GM23338 (cell line): ENCODE results near the gene LAGE3. TPM values are rescaled to one million over a fixed set of nuclear protein-coding genes. Genes with fewer than 3 reads are reported as not detected.

Experiments
- ATAC-seq: fragments of 200-7000 bp; cut with Tn5 transposase; 3 replicates; pipeline ENCODE4 v1.9.1; 2020
- DNase-seq: peaks from one replicate; pipeline ENCODE4 v3.0.0-alpha.2; 2015; ENCODE audit warnings: low spot score
- H2AFZ ChIP-seq: fragments of 200-600 bp; sonication (generic); 2 replicates; pipeline ENCODE4 v1.8.0; 2016; ENCODE audit warnings: antibody characterized with exemption, mild to moderate bottlenecking, moderate library complexity
- H3F3A ChIP-seq: fragments of 200-600 bp; sonication (generic); replicated peaks from 2 replicates; pipeline ENCODE4 v1.8.0; 2017; ENCODE audit warnings: antibody characterized with exemption, mixed run types, low read depth
- H3K27ac ChIP-seq: fragments of 200-600 bp; sonication (generic); 2 replicates; pipeline ENCODE4 v1.6.1; 2016; ENCODE audit warnings: low read depth
- H3K27me3 ChIP-seq: fragments of 200-600 bp; sonication (generic); 2 replicates; pipeline ENCODE4 v1.8.0; 2016; ENCODE audit warnings: mild to moderate bottlenecking, mixed run types, moderate library complexity; ENCODE audit not compliant: insufficient read depth
- H3K36me3 ChIP-seq: fragments of 200-600 bp; sonication (generic); 2 replicates; pipeline ENCODE4 v1.8.0; 2016; ENCODE audit warnings: mild to moderate bottlenecking; ENCODE audit not compliant: insufficient read depth
- H3K4me1 ChIP-seq: fragments of 200-600 bp; sonication (generic); 2 replicates; pipeline ENCODE4 v1.8.0; 2016; ENCODE audit warnings: mild to moderate bottlenecking, moderate library complexity; ENCODE audit not compliant: insufficient read depth
- H3K4me2 ChIP-seq: fragments of 200-600 bp; sonication (generic); 2 replicates; pipeline ENCODE4 v1.7.1; 2017; ENCODE audit warnings: mixed run types
- H3K4me3 ChIP-seq: fragments of 200-600 bp; sonication (generic); 2 replicates; pipeline ENCODE4 v1.6.1; 2016; ENCODE audit warnings: mixed run types
- H3K79me2 ChIP-seq: fragments of 200-600 bp; sonication (generic); replicated peaks from 2 replicates; pipeline ENCODE4 v1.8.0; 2017; ENCODE audit warnings: mild to moderate bottlenecking; ENCODE audit not compliant: insufficient read depth
- H3K9me2 ChIP-seq: fragments of 200-600 bp; sonication (generic); 2 replicates; pipeline ENCODE4 v1.8.0; 2017; ENCODE audit not compliant: insufficient read depth
- H4K20me1 ChIP-seq: fragments of 200-600 bp; sonication (generic); replicated peaks from 2 replicates; pipeline ENCODE4 v1.8.0; 2017; ENCODE audit warnings: mild to moderate bottlenecking; ENCODE audit not compliant: insufficient read depth
- H3K27ac Mint-ChIP-seq: 2 replicates; pipeline ENCODE4 v1.8.0; 2020; ENCODE audit warnings: inconsistent platforms, mild to moderate bottlenecking, moderate library complexity, mixed read lengths
- H3K27me3 Mint-ChIP-seq: 3 replicates; pipeline ENCODE4 v1.8.0; 2022; ENCODE audit warnings: low read depth, mild to moderate bottlenecking, moderate library complexity, mixed read lengths, inconsistent platforms; ENCODE audit not compliant: insufficient read depth, poor library complexity
- H3K36me3 Mint-ChIP-seq: 3 replicates; pipeline ENCODE4 v1.8.0; 2021; ENCODE audit warnings: low read depth, mild to moderate bottlenecking, inconsistent platforms, moderate library complexity, mixed read lengths
- H3K4me1 Mint-ChIP-seq: 3 replicates; pipeline ENCODE4 v1.8.0; 2020; ENCODE audit warnings: mild to moderate bottlenecking, inconsistent platforms, mixed read lengths
- H3K4me3 Mint-ChIP-seq: 3 replicates; pipeline ENCODE4 v1.8.0; 2021; ENCODE audit warnings: moderate library complexity, mild to moderate bottlenecking, inconsistent platforms, mixed read lengths
- H3K9me3 Mint-ChIP-seq: 3 replicates; pipeline ENCODE4 v1.8.0; 2020; ENCODE audit warnings: moderate library complexity, mild to moderate bottlenecking, inconsistent platforms, mixed read lengths
- CREB1 ChIP-seq: fragments of 250-450 bp; sonication (Bioruptor Pico); IDR thresholded peaks from 2 replicates; pipeline ENCODE4 v1.5.0; 2020; ENCODE audit warnings: low read depth, mild to moderate bottlenecking, moderate library complexity
- JUNB ChIP-seq: IDR thresholded peaks from one replicate; pipeline ENCODE4 v1.6.1; 2016; ENCODE audit warnings: antibody characterized with exemption; ENCODE audit not compliant: unreplicated experiment
- NANOG ChIP-seq: IDR thresholded peaks from 2 replicates; pipeline ENCODE4 v1.6.1; 2016; ENCODE audit warnings: antibody characterized with exemption, borderline replicate concordance
- POLR2AphosphoS5 ChIP-seq: IDR thresholded peaks from 2 replicates; pipeline ENCODE4 v1.6.1; 2016; ENCODE audit warnings: antibody characterized with exemption, low read depth
- ZNF114 ChIP-seq: fragments of 250-450 bp; sonication (Bioruptor Pico); IDR thresholded peaks from 2 replicates; pipeline ENCODE4 v1.5.0; 2020; ENCODE audit warnings: mild to moderate bottlenecking, moderate library complexity
- ZNF331 ChIP-seq: fragments of 250-450 bp; sonication (Bioruptor Pico); IDR thresholded peaks from 2 replicates; pipeline ENCODE4 v1.5.0; 2020; ENCODE audit warnings: low read depth, mild to moderate bottlenecking, moderate library complexity
- polyA plus RNA-seq: library from polyadenylated mRNA; unstranded; fragments of >200 nt; fragmentation: Nextera tagmentation; extraction: Ambion mirVana; gene quantifications from 2 replicates; pipeline ENCODE4 v1.2.1, GENCODE V29; 2016
- total RNA-seq: library from RNA; depleted of rRNA; stranded (reverse); fragments of >200 nt; shearing (Covaris generic); gene quantifications from 2 replicates; pipeline ENCODE4 v1.2.3, GENCODE V29; 2014
- TF ChIP-seq, protein P1 (sequence below): IDR thresholded peaks from one replicate; pipeline ENCODE4 v1.6.1; 2018; ENCODE audit warnings: antibody characterized with exemption; ENCODE audit not compliant: unreplicated experiment
- TF ChIP-seq, protein P2 (sequence below): IDR thresholded peaks from 2 replicates; pipeline ENCODE4 v1.6.1; 2016; ENCODE audit warnings: antibody characterized with exemption

Gene LAGE3
- total and polyA plus RNA-seq, 2 experiments from 2014 or later, result 71.0 to 84.5 TPM

DNA sequence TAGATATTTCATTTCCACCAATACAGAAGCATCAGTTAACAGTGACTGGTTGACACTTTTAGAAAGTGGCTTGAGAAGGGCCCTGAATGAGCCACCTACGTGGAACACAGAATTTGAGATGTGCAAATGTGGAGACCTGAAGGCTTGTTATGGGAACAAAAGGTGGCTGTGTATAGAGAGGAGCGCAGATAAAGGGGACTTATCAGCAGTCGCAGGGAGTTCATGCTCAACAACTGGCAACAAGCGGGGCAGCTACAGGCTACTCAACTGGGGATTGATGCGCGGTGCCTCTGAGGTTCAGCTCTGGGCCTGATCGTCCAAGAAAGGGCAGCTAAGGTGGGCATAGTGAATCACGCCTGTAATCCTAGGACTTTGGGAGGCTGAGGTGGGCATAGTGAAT, 40.3 kb upstream of the LAGE3 start:
- 0 out of 2 replicates have a peak, but pooled peaks cover 4% of the 10 kb centered on the region for H3F3A ChIP-seq
- H2AFZ ChIP-seq, result no peak overlapping the region
- no peaks in the 10 kb centered on the region for H3K79me2 ChIP-seq
- Mint-ChIP-seq H3K27me3 (peaks cover 19% of the 10 kb centered on the region), H3K36me3 (no peaks in the 10 kb centered on the region), H3K4me1 (peaks cover 14% of the 10 kb centered on the region), H3K4me3 (no peak overlapping the region), H3K27ac (no peak overlapping the region), H3K9me3 (no peaks in the 10 kb centered on the region)
- no peak overlapping the region for H3K27ac ChIP-seq
- peaks cover 29% of the 10 kb centered on the region for H3K27me3 ChIP-seq
- H3K4me1 ChIP-seq, result peaks cover 10% of the 10 kb centered on the region
- H4K20me1 ChIP-seq, result no peaks in the 10 kb centered on the region
- no peaks in the 10 kb centered on the region for H3K9me2 ChIP-seq
- no peak for DNase-seq
- no peak overlapping the region for H3K4me3 ChIP-seq
- no peaks in the 10 kb centered on the region for H3K36me3 ChIP-seq
- H3K4me2 ChIP-seq, result no peak overlapping the region
- no peak for ATAC-seq
- no peak for TF ChIP-seq ZNF114 (CRISPR knock-in tag)
- TF ChIP-seq, protein P1, sequence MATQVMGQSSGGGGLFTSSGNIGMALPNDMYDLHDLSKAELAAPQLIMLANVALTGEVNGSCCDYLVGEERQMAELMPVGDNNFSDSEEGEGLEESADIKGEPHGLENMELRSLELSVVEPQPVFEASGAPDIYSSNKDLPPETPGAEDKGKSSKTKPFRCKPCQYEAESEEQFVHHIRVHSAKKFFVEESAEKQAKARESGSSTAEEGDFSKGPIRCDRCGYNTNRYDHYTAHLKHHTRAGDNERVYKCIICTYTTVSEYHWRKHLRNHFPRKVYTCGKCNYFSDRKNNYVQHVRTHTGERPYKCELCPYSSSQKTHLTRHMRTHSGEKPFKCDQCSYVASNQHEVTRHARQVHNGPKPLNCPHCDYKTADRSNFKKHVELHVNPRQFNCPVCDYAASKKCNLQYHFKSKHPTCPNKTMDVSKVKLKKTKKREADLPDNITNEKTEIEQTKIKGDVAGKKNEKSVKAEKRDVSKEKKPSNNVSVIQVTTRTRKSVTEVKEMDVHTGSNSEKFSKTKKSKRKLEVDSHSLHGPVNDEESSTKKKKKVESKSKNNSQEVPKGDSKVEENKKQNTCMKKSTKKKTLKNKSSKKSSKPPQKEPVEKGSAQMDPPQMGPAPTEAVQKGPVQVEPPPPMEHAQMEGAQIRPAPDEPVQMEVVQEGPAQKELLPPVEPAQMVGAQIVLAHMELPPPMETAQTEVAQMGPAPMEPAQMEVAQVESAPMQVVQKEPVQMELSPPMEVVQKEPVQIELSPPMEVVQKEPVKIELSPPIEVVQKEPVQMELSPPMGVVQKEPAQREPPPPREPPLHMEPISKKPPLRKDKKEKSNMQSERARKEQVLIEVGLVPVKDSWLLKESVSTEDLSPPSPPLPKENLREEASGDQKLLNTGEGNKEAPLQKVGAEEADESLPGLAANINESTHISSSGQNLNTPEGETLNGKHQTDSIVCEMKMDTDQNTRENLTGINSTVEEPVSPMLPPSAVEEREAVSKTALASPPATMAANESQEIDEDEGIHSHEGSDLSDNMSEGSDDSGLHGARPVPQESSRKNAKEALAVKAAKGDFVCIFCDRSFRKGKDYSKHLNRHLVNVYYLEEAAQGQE, result no peak
- TF ChIP-seq, protein P2, sequence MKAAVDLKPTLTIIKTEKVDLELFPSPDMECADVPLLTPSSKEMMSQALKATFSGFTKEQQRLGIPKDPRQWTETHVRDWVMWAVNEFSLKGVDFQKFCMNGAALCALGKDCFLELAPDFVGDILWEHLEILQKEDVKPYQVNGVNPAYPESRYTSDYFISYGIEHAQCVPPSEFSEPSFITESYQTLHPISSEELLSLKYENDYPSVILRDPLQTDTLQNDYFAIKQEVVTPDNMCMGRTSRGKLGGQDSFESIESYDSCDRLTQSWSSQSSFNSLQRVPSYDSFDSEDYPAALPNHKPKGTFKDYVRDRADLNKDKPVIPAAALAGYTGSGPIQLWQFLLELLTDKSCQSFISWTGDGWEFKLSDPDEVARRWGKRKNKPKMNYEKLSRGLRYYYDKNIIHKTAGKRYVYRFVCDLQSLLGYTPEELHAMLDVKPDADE, result no peak
- no peak for TF ChIP-seq JUNB
- TF ChIP-seq ZNF331 (CRISPR knock-in tag), result no peak
- TF ChIP-seq NANOG, result no peak
- TF ChIP-seq POLR2AphosphoS5, result no peak

DNA sequence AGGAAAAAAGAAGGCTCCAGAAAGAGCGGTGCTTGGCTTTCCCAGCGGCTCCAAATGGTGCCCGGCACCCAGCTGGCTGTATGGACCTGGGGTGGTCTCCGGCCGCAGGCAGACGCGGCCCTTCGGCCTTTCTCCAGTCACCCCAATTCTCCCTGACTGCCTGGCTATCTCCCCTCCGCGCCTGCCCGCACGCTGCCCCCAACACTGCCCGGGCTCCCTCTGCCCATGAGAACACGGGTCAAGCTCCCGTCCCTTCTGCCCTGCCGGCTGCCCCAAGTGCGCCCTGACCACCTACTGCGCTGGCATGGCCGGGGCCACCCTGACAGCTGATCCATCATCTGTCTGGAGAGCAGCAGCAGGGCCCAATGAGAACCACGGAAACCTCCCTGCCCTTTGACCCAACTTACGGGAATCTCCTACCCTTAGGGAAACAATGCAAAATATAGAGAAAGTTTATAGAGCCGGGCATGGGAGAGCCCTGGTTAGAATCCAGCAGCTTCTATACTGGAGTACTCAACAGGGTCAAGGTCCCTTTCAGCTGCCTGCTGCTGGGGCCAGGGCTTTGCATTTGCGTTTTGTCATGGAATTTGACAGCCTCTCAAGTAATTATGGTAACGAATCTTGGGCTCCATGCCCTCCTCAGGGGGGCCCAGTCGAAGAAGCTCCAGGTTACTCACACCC, 38.2 kb upstream of the LAGE3 start:
- H3K4me1 Mint-ChIP-seq, result peaks cover 14% of the 10 kb centered on the region
- peaks cover 17% of the 10 kb centered on the region for H3K27me3 Mint-ChIP-seq
- peaks cover 8% of the 10 kb centered on the region; the same call in 1 of the 2 replicates for H3K27me3 ChIP-seq
- TF ChIP-seq, protein P1, result no peak
- TF ChIP-seq JUNB (no peak), ZNF114 (CRISPR knock-in tag) (no peak), NANOG (no peak), POLR2AphosphoS5 (no peak), CREB1 (CRISPR knock-in tag) (no peak)
- TF ChIP-seq, protein P2, result no peak

More for the DNA sequence above, 38.2 kb upstream of the LAGE3 start:
- DNase-seq, result peak; percentile 21
- Mint-ChIP-seq H3K36me3 (no peaks in the 10 kb centered on the region), H3K4me3 (peak overlapping the region; percentile 79), H3K9me3 (no peaks in the 10 kb centered on the region), H3K27ac (no peak overlapping the region)
- peak overlapping the region; percentile 90 for H3K27ac ChIP-seq
- no peaks in the 10 kb centered on the region for H3K36me3 ChIP-seq
- H3K4me1 ChIP-seq, result peaks cover 10% of the 10 kb centered on the region
- H3K9me2 ChIP-seq, result no peaks in the 10 kb centered on the region
- no peaks in the 10 kb centered on the region for H3K79me2 ChIP-seq
- H4K20me1 ChIP-seq, result no peaks in the 10 kb centered on the region
- ATAC-seq, result peak; percentile 46
- H3K4me2 ChIP-seq, result peak overlapping the region; percentile 78
- H3K4me3 ChIP-seq, result peak overlapping the region; percentile 50
- no peak overlapping the region for H2AFZ ChIP-seq
- 0 out of 2 replicates have a peak, but pooled peaks cover 4% of the 10 kb centered on the region for H3F3A ChIP-seq
